BJ (cell line): ENCODE data around the gene COP1. TPM values are rescaled to one million over a fixed set of nuclear protein-coding genes. Genes with fewer than 3 reads are reported as not detected.

Experiments
- CTCF ChIA-PET: fragments of 350-600 bp; formaldehyde crosslinking; extraction: SDS; loops from one replicate; lab custom pipeline; 2021; ENCODE audit warnings: antibody characterized with exemption, inconsistent platforms; lab: Yijun Ruan, JAX
- POLR2A ChIA-PET: fragments of 300-600 bp; sonication (Branson Sonifier 250); formaldehyde crosslinking; extraction: SDS; loops from one replicate; lab custom pipeline; 2021; ENCODE audit warnings: antibody characterized with exemption; lab: Charles Lee
- DNase-seq: peaks from one replicate; pipeline ENCODE4 v3.0.0-alpha.2; 2011; ENCODE audit warnings: low read depth
- H3K27me3 ChIP-seq: 2 replicates; pipeline ENCODE4 v1.6.0; 2011; ENCODE audit warnings: low read length; ENCODE audit not compliant: control insufficient read depth, insufficient read depth
- H3K36me3 ChIP-seq: 2 replicates; pipeline ENCODE4 v1.5.1; 2011; ENCODE audit warnings: low read length; ENCODE audit not compliant: control insufficient read depth, insufficient read depth
- H3K4me3 ChIP-seq: 2 replicates; pipeline ENCODE4 v1.5.1; 2011; ENCODE audit warnings: low read depth, mild to moderate bottlenecking, control low read depth, low read length
- polyA plus RNA-seq: library from polyadenylated mRNA; depleted of rRNA; stranded (reverse); fragments of >200 nt; gene quantifications from 2 replicates; pipeline ENCODE4 v1.2.3, GENCODE V29; 2011
- TF ChIP-seq, protein P1 (sequence below): IDR thresholded peaks from 2 replicates; pipeline ENCODE4 v1.5.1; 2011; ENCODE audit warnings: low read depth, mild to moderate bottlenecking, control low read depth, inconsistent platforms, low read length, moderate library complexity; ENCODE audit not compliant: insufficient read depth

Gene COP1
- polyA plus RNA-seq, 1 experiment: 14.8 TPM

DNA sequence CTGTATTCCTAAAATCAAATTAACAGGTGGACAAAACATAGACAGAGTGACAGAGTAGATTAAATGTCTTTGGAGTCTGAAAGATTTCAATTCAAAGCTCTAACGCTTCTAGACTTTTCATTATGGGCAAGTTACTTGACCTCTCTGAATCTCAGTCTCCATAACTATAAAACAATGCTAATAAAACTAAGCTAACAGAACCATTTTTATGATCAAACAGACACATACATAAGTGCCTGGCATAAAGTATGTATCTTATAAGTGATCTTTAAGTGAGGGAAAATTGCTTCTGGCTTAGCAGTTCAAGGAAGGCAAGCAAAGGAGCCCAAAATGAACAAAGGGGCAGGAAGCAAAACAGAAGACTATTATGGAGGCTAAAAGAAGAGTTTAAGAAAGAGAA is 246.9 kb downstream of the COP1 start:
- TF ChIP-seq, protein P1, sequence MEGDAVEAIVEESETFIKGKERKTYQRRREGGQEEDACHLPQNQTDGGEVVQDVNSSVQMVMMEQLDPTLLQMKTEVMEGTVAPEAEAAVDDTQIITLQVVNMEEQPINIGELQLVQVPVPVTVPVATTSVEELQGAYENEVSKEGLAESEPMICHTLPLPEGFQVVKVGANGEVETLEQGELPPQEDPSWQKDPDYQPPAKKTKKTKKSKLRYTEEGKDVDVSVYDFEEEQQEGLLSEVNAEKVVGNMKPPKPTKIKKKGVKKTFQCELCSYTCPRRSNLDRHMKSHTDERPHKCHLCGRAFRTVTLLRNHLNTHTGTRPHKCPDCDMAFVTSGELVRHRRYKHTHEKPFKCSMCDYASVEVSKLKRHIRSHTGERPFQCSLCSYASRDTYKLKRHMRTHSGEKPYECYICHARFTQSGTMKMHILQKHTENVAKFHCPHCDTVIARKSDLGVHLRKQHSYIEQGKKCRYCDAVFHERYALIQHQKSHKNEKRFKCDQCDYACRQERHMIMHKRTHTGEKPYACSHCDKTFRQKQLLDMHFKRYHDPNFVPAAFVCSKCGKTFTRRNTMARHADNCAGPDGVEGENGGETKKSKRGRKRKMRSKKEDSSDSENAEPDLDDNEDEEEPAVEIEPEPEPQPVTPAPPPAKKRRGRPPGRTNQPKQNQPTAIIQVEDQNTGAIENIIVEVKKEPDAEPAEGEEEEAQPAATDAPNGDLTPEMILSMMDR: no peak
- no peak for DNase-seq
- CTCF ChIA-PET: no interaction called here
- H3K4me3 ChIP-seq: no peak overlapping the region
- H3K27me3 ChIP-seq: no peaks in the 10 kb centered on the region
- POLR2A ChIA-PET: no interaction called here
- no peaks in the 10 kb centered on the region for H3K36me3 ChIP-seq

DNA sequence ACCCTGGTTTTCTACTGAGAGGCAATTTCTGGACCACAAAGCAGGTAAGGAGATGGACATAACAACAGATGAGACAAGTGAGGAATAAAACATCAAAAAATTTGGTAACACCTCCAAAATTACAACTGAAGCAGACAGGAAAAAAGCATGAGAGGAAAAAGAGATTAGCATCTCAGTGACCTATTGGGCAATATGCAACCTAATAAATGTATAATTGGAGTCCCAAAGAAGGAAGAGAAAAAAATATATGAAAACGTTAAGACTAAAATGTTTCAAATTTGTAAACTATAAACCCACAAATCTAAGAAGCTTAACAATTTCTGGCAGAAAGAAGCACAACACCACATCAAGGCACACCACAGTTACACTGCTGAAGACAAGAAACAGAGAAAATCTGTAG is 255.5 kb downstream of the COP1 start:
- CTCF ChIA-PET: no interaction called here
- POLR2A ChIA-PET: no interaction called here
- TF ChIP-seq, protein P1: no peak

DNA sequence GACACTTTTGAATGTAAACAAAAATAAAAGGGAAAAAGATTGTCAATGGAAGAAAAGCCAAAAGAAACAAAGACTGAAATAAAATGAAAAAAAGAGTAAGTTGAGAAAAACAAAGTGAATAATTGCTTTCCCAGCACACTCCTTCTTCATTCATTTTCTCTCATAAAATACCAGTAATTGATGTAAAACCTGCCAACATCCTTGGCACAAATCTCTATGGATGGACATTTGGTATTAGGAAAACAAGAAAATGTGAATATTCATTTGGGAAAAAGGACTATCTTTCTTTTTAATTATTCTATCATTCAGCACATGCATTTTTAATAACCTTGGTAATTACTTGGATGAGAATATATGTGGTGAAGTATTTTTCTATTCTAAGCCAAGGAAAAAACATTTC is 259.3 kb downstream of the COP1 start:
- ChIA-PET POLR2A (no interaction called here), CTCF (no interaction called here)
- H3K27me3 ChIP-seq: no peaks in the 10 kb centered on the region
- TF ChIP-seq, protein P1: no peak
- peaks cover 2% of the 10 kb centered on the region; the same call in 1 of the 2 replicates for H3K36me3 ChIP-seq
- no peak overlapping the region for H3K4me3 ChIP-seq
- no peak for DNase-seq

More for the DNA sequence above, 255.5 kb downstream of the COP1 start:
- Histone ChIP-seq H3K27me3 (no peaks in the 10 kb centered on the region), H3K36me3 (no peaks in the 10 kb centered on the region), H3K4me3 (no peak overlapping the region)
- no peak for DNase-seq

DNA sequence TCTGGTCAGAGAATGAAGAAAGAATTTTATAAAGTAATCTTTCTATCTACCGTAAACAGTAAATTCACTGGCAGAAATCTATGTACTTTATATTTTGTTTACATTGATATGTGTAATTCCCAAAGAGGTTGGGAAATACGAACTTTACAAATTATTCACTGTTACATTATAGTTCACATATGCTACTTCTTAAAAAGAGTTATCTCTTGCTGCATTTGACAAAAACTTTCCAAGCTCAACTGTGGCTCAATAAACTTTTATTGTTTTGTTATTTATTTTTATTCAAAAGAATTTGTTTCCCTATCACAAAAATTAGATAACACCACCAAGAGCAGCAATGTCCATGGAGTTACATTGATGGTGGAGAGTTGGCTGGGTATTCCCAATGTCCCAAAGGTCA is 262.5 kb downstream of the COP1 start:
- no peak for DNase-seq
- CTCF ChIA-PET: interaction anchor here (1.2 kb wide), 1 partner anchor 9 kb away, joined by 3 read pairs; no protein-coding TSS in a partner anchor
- TF ChIP-seq, protein P1: no peak
- POLR2A ChIA-PET: interaction anchor here (0.5 kb wide), 1 partner anchor 263 kb away, joined by 3 read pairs; no protein-coding TSS in a partner anchor
- no peaks in the 10 kb centered on the region for H3K27me3 ChIP-seq
- no peak overlapping the region for H3K4me3 ChIP-seq
- peaks cover 4% of the 10 kb centered on the region for H3K36me3 ChIP-seq

DNA sequence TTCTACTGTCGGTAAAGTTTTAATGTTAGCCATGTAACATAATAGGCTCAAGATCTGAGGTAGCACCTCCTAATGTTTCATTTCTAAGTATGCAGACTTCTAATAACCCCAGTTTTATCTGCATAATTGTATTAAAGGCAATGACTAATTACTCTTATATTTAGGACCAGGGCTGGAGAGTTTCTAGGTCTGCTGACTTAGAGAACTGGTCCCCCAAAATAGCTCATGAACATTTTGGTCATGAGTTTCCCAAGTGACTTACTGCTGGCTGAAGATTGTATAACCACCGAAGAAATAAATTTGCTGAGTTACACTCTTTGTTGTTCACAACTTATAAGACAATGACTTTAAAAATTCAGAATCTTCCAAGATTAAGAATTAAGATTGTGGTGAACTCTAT is 265.9 kb downstream of the COP1 start:
- ChIA-PET CTCF (no interaction called here), POLR2A (no interaction called here)
- TF ChIP-seq, protein P1: no peak
- Histone ChIP-seq H3K4me3 (no peak overlapping the region), H3K36me3 (peaks cover 4% of the 10 kb centered on the region), H3K27me3 (no peaks in the 10 kb centered on the region)
- DNase-seq: no peak
